Fibroblast of mammary gland (primary cell): Measurements from ENCODE around the gene P2RX3.

Experiments
- DNase-seq: peaks from one replicate; pipeline ENCODE4 v3.0.0-alpha.2; 2010; ENCODE audit warnings: low read depth
- H3K4me3 ChIP-seq: 2 replicates; pipeline ENCODE4 v1.5.1; 2011; ENCODE audit warnings: low read depth, mild to moderate bottlenecking, low read length, moderate library complexity; ENCODE audit not compliant: control insufficient read depth
- TF ChIP-seq, protein P1 (sequence below): conservative IDR thresholded peaks from 2 replicates; pipeline ENCODE4 v1.5.1; 2011; ENCODE audit warnings: low read depth, low read length, inconsistent platforms; ENCODE audit not compliant: control insufficient read depth, insufficient read depth

Gene P2RX3

GRCh38 chr11:57321388-57322255, 16.5 kb upstream of the P2RX3 start:
- peak overlapping the region; percentile 67 for H3K4me3 ChIP-seq
- no peak for DNase-seq
- TF ChIP-seq, protein P1, sequence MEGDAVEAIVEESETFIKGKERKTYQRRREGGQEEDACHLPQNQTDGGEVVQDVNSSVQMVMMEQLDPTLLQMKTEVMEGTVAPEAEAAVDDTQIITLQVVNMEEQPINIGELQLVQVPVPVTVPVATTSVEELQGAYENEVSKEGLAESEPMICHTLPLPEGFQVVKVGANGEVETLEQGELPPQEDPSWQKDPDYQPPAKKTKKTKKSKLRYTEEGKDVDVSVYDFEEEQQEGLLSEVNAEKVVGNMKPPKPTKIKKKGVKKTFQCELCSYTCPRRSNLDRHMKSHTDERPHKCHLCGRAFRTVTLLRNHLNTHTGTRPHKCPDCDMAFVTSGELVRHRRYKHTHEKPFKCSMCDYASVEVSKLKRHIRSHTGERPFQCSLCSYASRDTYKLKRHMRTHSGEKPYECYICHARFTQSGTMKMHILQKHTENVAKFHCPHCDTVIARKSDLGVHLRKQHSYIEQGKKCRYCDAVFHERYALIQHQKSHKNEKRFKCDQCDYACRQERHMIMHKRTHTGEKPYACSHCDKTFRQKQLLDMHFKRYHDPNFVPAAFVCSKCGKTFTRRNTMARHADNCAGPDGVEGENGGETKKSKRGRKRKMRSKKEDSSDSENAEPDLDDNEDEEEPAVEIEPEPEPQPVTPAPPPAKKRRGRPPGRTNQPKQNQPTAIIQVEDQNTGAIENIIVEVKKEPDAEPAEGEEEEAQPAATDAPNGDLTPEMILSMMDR, result no peak

DNA sequence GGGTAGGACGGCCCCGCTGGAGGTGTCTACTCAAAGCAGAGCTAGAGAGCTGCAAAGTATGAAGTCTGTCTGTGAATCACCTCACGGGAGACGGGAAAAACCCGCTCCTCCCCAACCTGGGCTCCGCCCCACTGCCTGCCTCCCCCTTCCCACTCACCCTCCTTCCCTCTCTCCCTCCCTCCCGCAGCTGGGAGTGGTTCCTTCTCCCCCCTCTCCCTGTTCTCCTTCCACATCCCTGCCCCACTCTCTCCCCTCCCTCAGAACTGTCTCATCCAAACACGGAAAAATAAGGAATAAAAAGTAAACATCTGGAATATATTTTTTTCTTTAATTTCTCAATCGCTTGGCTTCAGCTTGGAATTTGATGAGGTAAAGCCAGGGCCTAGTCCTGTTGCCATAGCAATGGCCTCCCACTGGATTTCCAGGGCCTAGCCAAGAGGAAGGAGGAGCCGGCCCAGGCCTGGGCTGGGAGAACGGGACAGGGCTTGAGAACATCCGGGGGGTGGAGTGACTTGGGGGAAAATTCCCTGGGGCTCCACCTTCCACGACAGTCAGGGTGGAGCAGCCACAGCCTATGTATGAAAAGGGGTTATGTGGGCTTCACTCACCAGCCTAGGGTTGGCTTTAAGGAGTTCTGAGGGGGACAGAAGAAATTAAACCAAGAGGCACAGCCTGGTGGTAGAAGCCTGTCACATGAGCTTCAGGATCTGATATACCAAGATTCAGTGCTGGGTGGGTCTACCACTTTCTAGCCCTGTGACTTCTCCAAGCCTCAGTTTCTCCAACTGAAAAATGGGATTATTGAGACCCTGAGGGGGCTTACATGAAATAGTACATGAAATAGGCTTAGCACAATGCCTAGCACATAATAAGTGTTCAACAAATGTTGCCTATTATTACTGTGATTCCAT, 15.6 kb upstream of the P2RX3 start:
- DNase-seq, result peak; percentile 99
- peak overlapping the region; percentile 67 for H3K4me3 ChIP-seq
- TF ChIP-seq, protein P1, result no peak

GRCh38 chr11:57323167-57323854, 14.8 kb upstream of the P2RX3 start:
- peak; percentile 48 for DNase-seq
- TF ChIP-seq, protein P1, result peak; percentile 11
- peak overlapping the region; percentile 67 for H3K4me3 ChIP-seq

GRCh38 chr11:57323855-57324153, 14.3 kb upstream of the P2RX3 start:
- H3K4me3 ChIP-seq, result peak overlapping the region; percentile 67
- DNase-seq, result no peak
- TF ChIP-seq, protein P1, result no peak

GRCh38 chr11:57324154-57324885, 13.8 kb upstream of the P2RX3 start:
- TF ChIP-seq, protein P1, result no peak
- peak; percentile 50 for DNase-seq
- peak overlapping the region; percentile 67 for H3K4me3 ChIP-seq

DNA sequence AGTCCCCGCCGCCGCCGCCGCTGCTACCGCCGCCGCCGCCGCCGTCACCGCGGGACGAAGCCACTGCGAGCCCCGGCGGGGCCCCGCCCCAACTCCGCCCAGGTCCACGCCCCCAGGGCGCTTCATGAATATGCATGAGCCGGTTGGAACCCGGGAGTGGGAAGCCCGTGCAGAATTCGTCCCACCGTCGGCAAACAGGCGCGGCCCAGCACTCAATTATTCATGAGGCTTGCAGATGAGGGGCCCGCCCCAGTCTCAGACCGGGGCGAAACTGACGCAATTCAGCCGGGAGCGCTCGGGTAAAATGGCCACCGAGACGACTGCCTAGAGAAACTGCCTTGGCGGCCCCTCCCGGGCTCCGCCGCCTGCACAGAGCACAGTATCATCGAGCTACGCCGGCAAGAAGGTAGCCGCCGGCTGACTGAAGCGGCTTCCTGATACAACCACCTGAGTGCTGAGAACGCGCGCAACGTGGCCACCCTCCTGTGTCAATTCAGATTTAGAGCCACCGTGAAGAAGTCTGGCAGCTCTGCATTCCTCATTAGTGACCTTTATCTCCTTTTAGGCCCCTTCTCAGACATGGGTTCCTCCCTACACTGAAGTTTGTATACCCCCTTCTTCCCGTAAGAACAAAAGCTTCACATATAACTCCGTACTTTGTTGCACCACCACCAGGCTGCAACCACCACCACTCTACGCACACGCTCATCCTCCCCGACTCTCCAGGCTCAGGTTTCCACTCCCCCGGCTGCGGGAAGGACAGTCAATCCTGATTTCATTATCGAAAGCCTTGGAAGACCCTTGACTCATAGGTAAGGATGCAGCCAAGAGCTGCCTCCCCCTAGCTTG, 13.0 kb upstream of the P2RX3 start, which contains the start of gene TNKS1BP1:
Gene TNKS1BP1 (minus strand): TSS at position 67 of the 849 bp plus-strand sequence. CDS start 3,067 bp downstream, outside the sequence.
- TF ChIP-seq, protein P1, result no peak
- DNase-seq, result peak; percentile 95
- H3K4me3 ChIP-seq, result peak within 1 kb of the TSS; percentile 67
